Putamen (tissue), 1 donor: ENCODE results near the gene PAM.

Source experiments
- DNase-seq: peaks from one replicate; pipeline ENCODE4 v3.0.0-alpha.2; 2016; ENCODE audit warnings: low spot score

The PAM gene

DNA sequence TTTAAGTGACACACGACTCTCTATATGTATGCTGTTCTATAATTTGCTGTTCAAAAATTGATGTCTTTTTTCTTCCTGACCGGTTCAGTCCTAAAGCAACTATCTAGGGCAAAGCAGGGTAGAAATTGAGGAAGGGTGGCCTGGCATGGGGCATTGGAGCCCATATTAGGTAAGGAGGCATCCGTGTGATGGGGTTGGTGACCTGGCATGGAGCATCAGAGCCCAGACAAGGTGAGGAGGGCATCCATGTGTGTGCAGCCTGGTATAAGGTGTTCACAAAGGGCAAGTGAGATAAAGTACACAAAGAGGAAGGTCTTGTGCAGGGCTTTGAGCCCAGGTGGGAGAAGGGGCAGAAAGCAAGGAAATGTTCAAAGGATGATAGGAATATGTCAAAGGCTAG is 104.9 kb downstream of the PAM start:
- DNase-seq: no peak

GRCh38 chr5:102863058-102863457 is 108.0 kb downstream of the PAM start:
- DNase-seq: no peak

GRCh38 chr5:102863764-102864560 is 108.9 kb downstream of the PAM start:
- DNase-seq: no peak

DNA sequence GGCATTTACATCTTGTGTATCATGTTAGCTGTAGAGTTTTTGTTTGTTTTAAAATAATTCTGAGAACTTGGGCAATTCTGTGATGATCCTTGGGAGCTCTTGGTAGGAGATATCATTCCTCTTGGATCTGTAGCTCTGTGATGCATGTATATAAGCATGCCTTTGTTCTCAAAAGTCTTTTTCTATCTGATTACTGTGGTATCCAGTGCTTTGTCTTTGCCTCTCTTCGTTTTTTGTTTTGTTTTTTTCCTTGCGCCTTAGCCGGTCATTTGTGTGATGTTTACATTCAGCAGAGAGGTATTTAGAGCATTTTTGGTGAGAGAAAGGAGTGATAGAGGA is 110.0 kb downstream of the PAM start:
- no peak for DNase-seq

DNA sequence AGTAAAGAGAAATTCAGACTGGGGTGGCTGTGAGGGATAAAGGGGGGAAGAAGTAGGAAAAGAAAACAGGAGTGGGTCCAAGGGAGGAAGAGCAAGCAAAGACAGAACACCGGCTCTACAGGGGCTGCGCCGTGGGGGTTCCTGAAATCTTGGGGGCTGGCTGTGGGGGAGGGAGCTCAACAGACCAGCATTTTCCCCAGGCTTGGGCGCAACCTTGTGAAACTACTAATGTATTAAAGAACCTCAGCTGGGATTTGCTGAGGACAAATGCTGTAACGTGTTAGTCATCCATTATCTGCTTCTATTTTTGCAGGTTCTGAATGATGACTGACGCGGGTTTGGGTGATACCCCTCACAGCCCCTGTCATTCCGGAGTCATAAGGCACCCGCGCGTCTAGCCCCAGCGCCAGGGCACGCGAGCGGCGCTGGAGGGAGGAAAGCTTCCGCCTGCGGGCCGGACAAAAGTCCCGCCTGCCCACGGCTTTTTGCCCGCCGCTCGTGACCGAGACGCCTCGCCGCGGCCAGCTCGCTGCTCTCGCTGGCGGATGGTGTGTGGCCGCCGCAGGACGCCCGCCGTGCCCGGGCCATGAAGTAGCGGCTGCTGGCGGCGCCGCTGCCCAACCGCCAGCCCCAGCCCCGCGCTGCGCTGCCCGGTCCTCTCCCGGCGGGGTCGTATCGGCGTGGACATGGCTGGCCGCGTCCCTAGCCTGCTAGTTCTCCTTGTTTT is 110.6 kb downstream of the PAM start:
- peak; percentile 35 for DNase-seq

DNA sequence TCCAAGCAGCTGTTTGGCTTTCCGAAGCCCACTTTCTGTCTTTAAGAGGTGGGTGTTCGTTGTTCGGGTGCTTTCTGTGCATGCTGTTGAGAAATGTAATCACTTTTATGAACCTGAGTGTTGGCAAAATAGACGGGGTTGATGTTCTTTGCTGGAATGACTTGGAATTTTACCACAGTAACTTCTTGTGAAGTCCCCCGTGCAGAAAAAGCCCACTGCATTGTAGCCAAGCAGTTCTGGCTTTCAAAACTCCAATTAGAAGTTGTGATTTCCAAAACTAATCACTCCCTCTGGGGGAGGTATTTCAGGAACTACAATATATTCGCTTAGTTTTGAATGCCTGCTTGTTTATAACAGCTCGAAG is 111.1 kb downstream of the PAM start:
- DNase-seq: no peak

- no peak for DNase-seq
Observed at GRCh38 chr5:102867992-102868662, 113.0 kb downstream of the PAM start.

GRCh38 chr5:102869230-102869629 is 114.1 kb downstream of the PAM start:
- no peak for DNase-seq

- DNase-seq: no peak
Observed at GRCh38 chr5:102873379-102873932, 118.4 kb downstream of the PAM start.

DNA sequence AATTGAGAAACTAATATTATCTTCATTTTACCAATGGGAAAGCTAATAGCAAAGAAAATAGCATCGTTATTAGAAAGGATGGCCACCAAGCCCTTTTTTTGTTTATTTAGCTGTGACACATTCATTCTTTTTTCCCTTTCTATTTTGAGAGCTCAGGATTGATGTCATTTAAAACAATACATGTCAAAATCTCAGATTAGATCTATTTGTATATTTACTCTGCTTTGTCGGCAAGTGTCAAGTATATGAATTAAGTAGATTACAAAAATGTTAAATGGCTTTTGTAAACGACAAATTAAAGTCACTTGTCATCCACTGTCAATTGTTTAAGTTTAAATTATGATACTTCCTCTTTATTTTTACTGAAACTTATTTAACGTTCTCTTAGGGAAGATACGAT is 118.9 kb downstream of the PAM start:
- no peak for DNase-seq

DNA sequence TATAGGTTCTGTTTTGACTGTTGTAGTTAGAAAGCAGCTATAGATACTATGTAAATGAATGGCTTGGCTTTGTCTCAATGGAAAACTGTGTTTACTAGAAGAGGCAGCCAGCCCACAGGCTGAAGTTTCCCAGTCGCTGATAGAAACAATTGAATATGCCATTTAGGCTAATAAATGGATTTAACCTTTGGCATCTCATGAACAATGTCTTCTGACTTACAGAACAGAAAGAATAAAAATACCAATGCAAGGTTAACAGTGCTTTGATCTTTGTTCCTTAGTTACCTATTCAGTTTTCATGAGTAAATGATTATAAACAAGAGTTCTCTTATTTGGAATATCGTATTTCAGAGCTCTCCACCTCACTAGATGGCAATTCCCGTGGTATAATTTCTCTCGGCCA is 120.6 kb downstream of the PAM start:
- DNase-seq: no peak

DNA sequence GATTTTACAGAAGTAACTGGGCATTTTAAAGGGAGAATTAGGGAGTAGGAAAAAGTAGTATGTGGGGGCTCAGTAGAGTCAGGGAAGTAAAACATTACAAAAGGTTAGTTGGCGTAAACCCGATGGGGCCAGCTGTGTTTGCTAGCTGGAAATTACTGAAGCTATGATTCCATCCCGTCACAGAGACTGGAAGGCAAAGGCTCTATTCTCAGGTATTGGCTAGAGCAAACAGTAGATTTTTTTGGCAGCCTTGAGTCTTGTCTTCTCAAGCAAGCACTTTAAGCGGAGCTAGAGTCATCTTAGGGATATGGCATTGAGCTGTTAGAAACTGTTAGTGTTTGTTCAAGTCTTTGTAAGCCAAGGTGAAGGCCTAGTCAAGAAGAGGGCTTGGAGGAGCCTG is 121.5 kb downstream of the PAM start:
- no peak for DNase-seq

DNA sequence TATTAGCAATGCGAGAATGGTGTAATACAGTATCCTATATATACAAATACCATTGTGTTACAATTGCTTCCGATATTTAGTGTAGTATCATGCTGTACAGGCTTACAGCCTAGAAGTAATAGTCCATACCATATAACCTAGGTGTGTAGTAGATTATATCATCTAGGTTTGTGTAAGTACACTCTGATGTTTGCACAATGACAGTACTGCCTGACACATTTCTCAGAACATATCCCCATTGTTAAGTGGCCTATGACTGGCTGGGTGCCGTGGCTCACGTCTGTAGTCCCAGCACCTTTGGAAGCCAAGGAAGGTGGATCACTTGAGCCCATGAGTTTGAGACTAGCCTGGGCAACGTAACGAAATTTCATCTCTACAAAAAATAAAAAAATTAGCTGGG is 124.6 kb downstream of the PAM start:
- DNase-seq: no peak

- DNase-seq: no peak
Observed at GRCh38 chr5:102886586-102886985, 131.5 kb downstream of the PAM start.

GRCh38 chr5:102888483-102888882 is 133.4 kb downstream of the PAM start:
- no peak for DNase-seq

DNA sequence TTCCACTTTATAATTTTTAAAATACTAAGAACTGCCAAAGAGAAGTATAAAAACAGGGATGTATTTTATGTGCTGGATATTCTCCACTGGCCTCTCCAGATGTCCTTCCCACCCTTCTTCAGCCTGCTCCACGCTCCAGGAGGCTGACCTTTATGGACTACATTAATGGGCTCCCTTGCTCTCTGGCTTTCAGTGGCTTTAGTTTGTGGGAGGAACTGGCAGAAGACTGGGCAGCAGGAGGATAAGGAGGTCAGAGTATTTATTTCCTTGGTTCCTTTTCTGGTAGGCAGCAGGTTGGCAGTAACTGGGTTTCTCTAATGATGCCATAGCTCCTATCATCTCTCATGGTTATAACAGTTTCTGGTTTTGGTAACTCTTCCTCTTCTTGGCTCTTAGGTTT is 133.9 kb downstream of the PAM start:
- DNase-seq: no peak

DNA sequence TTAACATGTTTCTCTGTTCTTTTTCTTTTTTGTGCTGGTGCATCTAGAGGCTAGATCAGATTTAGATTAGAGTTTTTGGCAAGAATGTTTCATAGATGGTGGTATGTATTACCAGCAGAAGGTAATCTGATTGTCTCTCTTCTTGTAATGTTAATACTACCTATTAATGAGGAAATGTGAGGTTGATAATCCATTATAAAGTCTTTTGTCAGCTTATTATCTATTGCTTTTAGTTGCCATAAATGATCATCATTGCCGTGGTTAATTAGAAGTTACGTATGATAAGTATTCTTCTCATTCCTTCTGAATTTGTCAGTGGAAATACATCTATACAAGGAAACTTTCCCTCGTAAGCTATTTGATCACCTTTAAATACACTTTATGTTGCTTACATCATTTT is 135.0 kb downstream of the PAM start:
- DNase-seq: no peak

- DNase-seq: no peak
Observed at GRCh38 chr5:102891175-102891574, 136.1 kb downstream of the PAM start.

DNA sequence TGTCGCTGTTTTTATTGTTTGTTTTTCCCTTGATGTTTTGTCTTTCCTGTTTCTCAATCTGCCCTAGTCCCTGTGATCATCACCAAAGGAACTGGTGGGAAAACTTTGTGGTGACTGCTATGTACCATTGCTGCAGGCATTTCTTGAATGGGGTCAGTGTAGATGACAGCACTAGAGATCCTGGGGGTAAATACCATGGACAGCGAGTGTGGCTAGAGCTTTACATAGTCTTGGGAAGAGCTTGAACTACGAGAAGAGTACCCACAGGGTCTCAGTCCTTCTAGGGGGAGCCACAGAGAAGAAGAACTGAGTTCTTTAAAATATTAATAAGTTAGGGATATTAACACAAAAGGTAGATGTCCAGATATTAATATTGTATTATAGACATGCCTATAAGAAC is 138.8 kb downstream of the PAM start:
- no peak for DNase-seq

GRCh38 chr5:102895234-102895633 is 140.1 kb downstream of the PAM start:
- no peak for DNase-seq

- no peak for DNase-seq
Observed at GRCh38 chr5:102895976-102896375, 140.9 kb downstream of the PAM start.

- no peak for DNase-seq
Observed at GRCh38 chr5:102901424-102902134, 146.5 kb downstream of the PAM start.

DNA sequence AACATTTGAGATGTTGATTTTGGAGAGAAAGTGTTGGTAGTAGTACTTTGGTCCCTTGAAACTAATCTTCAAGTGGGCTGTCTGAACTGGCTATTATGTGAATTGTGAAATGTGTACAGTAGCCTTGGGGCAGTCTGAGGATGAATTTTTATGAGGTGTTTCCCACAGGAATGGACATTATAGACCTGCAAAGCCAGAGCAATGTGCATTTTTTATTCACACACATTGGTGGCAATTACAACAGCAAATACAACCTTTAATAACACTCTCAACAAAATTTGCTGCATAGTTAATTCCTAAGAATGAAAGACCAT is 147.0 kb downstream of the PAM start:
- no peak for DNase-seq
